ENCODE results near the gene METTL3.
A peak's percentile ranks its signal among the peaks of the same experiment; 100 is the strongest.

The METTL3 gene

DNA sequence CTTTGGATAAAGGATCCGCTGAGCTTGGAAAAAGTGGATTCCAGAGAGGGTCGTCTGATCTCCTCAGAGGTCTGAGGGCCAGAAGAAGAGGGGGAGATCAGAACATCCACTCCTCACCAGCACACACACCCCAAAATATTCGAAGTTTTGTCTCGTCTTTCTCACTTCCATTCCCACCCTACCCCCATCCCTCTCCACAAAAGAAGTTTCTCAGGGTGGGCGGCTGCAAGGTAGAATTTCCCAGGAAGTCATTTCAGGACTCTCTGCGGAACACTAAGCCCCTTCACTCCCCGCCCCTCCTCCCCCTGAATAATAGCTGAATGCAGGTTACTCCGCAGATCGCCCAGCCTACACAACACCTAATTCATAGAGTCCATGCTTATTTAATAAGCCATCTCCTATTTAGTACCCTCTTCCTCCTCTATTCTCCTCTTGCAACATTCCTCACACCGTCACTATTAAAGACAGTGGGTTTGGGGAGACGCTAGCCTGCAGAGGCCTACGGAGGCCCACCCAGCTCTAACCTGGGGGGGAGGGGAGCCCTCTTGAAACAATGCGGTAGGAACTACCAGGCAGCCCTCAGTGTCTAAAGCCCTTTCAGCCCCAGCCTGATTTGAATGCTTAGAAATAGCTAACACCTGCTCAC is 15.7 kb upstream of the METTL3 start:
- Histone ChIP-seq H3K36me3 (ENCODE audit: control insufficient read depth in 4 of 4, insufficient read depth in 4 of 4, low read length in 3 of 4) (peaks cover 0 to 8% (median 0%) of the 10 kb centered on the region in 4 experiments), H3K4me1 (ENCODE audit: control extremely low read depth in 1 of 4, control insufficient read depth in 4 of 4, insufficient read depth in 4 of 4, low read length in 3 of 4) (peaks cover 2 to 22% (median 13%) of the 10 kb centered on the region in 4 experiments), H3K27ac (ENCODE audit: insufficient read depth in 1 of 2, low read depth in 1 of 2, low read length in 2 of 2, poor library complexity in 1 of 2, severe bottlenecking in 2 of 2) (peak overlapping the region in 1 of 2 experiments; percentile 64), H3K9me3 (ENCODE audit: control extremely low read depth in 1 of 5, control insufficient read depth in 4 of 5, insufficient read depth in 2 of 5, low read depth in 1 of 5, low read length in 4 of 5) (no peaks in the 10 kb centered on the region), H3K27me3 (replicated peaks in 2 of 5; ENCODE audit: control insufficient read depth in 4 of 5, insufficient read depth in 5 of 5, low read length in 4 of 5) (peaks cover 0 to 1% (median 0%) of the 10 kb centered on the region in 5 experiments), H3K4me3 (ENCODE audit: control insufficient read depth in 1 of 7, extremely low read depth in 1 of 7, insufficient read depth in 4 of 7, low read depth in 2 of 7, low read length in 6 of 7) (peak overlapping the region; percentile 4 to 89 (median 72))
- DNase-seq: peak in 2 of 3 donors; percentile 32 to 50
- POLR2A ChIA-PET: interaction anchor here (1.6 to 1.7 kb wide), 2 partner anchors 15 to 29 kb away, joined by 3 to 5 read pairs; partner anchors contain the start of gene METTL3
- CTCF ChIA-PET: interaction anchor here (1.0 to 1.5 kb wide), 6 partner anchors 12 to 45 kb away, joined by 3 to 7 read pairs (median 4); partner anchors contain the start of gene METTL3
- WGBS (ENCODE audit: insufficient coverage): 5% methylated on average over 10 of the region's 13 CpGs

DNA sequence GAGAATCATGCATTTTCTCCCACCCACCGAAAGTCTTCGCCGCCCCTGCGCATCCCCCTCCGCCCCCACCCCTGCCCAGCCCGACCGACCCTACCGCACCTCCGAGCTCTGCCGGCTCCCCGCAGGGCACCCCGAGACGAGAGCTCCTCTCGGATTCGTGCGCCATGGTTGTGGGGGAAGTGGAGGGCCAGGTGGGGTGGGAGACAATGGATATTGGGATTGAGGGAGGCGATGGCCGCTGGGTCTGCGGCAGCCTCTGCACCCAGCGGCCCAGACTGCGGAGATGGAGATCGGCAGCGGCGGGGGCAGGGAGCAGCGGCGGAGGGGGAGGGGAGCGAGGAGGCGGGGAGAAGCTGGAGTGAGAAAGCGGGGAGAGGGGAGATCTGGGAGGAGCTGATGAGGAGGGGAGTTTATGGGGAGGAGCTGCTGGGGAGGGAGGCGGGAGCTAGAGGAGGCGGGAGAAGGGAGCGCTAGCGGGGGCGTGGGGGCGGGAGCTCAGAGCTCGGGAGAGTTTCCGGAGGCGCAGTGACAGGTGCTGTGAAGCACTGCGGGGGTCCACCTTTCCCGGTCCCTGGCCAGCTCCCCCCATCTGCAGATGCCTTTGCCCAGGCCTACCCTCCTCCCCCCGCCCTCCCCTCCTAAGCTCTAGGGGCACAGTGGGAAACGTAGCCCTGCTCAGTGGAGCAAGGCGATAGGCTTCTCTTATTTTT is 15.0 kb upstream of the METTL3 start, which contains the start of gene SALL2:
TSS of gene SALL2 (minus strand) at position 385 of the 710 bp plus-strand sequence. CDS start at position 166, 219 bp downstream.
- POLR2A ChIA-PET: interaction anchor here (1.6 to 1.7 kb wide), 2 partner anchors 15 to 28 kb away, joined by 3 to 5 read pairs; partner anchors contain the start of gene METTL3
- WGBS (ENCODE audit: insufficient coverage): 0% methylated on average over 11 of the region's 43 CpGs
- CTCF ChIA-PET: interaction anchor here (1.0 to 1.5 kb wide), 6 partner anchors 12 to 45 kb away, joined by 3 to 7 read pairs (median 4); partner anchors contain the start of gene METTL3
- peaks cover 0 to 8% (median 0%) of the 10 kb centered on the region in 4 experiments for H3K36me3 ChIP-seq (ENCODE audit: control insufficient read depth in 4 of 4, insufficient read depth in 4 of 4, low read length in 3 of 4)
- peaks cover 0 to 1% (median 0%) of the 10 kb centered on the region in 5 experiments for H3K27me3 ChIP-seq (replicated peaks in 2 of 5; ENCODE audit: control insufficient read depth in 4 of 5, insufficient read depth in 5 of 5, low read length in 4 of 5)
- no peaks in the 10 kb centered on the region for H3K9me3 ChIP-seq (ENCODE audit: control extremely low read depth in 1 of 5, control insufficient read depth in 4 of 5, insufficient read depth in 2 of 5, low read depth in 1 of 5, low read length in 4 of 5)
- peak within 1 kb of the TSS; percentile 23 to 89 (median 72) for H3K4me3 ChIP-seq (ENCODE audit: control insufficient read depth in 1 of 7, extremely low read depth in 1 of 7, insufficient read depth in 4 of 7, low read depth in 2 of 7, low read length in 6 of 7)
- DNase-seq: peak; percentile 50 to 76 (median 71)
- H3K27ac ChIP-seq (ENCODE audit: insufficient read depth in 1 of 2, low read depth in 1 of 2, low read length in 2 of 2, poor library complexity in 1 of 2, severe bottlenecking in 2 of 2): peak within 1 kb of the TSS in 1 of 2 experiments; percentile 64
- H3K4me1 ChIP-seq (ENCODE audit: control extremely low read depth in 1 of 4, control insufficient read depth in 4 of 4, insufficient read depth in 4 of 4, low read length in 3 of 4): peaks cover 2 to 22% (median 13%) of the 10 kb centered on the region in 4 experiments

DNA sequence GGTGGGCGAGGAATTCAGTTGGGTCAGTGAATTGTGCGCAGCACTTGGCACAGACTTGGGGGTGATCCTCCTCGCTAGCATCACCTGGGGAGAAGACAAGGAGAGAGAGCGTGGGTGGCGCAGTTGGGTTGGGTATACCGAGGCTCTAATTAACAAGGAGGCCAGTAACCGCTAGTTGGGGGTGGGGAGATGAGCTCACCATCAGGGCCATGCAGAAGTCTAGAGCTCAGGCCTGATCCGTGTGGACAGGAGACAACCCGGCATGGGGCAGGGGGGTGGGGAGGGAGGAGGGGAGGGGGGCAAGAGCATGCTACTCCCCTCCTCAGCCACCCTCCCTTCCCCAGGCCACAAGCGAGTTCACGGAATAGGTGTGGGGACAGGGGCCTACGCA is 14.4 kb upstream of the METTL3 start:
- peak overlapping the region in 5 of 7 experiments; percentile 67 to 89 (median 79) for H3K4me3 ChIP-seq (ENCODE audit: control insufficient read depth in 1 of 7, extremely low read depth in 1 of 7, insufficient read depth in 4 of 7, low read depth in 2 of 7, low read length in 6 of 7)
- H3K4me1 ChIP-seq (ENCODE audit: control extremely low read depth in 1 of 4, control insufficient read depth in 4 of 4, insufficient read depth in 4 of 4, low read length in 3 of 4): peaks cover 2 to 22% (median 13%) of the 10 kb centered on the region in 4 experiments
- H3K9me3 ChIP-seq (ENCODE audit: control extremely low read depth in 1 of 5, control insufficient read depth in 4 of 5, insufficient read depth in 2 of 5, low read depth in 1 of 5, low read length in 4 of 5): no peaks in the 10 kb centered on the region
- 90% methylated on average over 3 of the region's 12 CpGs for WGBS (ENCODE audit: insufficient coverage)
- ChIA-PET CTCF (interaction anchor here (1.1 to 1.4 kb wide), 3 partner anchors 24 to 30 kb away, joined by 3 to 7 read pairs (median 4); no protein-coding TSS in a partner anchor), POLR2A (interaction anchor here (1.6 to 1.7 kb wide), 2 partner anchors 14 to 28 kb away, joined by 3 to 5 read pairs; partner anchors contain the start of gene METTL3)
- peaks cover 0 to 1% (median 0%) of the 10 kb centered on the region in 5 experiments for H3K27me3 ChIP-seq (replicated peaks in 2 of 5; ENCODE audit: control insufficient read depth in 4 of 5, insufficient read depth in 5 of 5, low read length in 4 of 5)
- H3K36me3 ChIP-seq (ENCODE audit: control insufficient read depth in 4 of 4, insufficient read depth in 4 of 4, low read length in 3 of 4): peaks cover 0 to 8% (median 0%) of the 10 kb centered on the region in 4 experiments
- no peak for DNase-seq
- H3K27ac ChIP-seq (ENCODE audit: insufficient read depth in 1 of 2, low read depth in 1 of 2, low read length in 2 of 2, poor library complexity in 1 of 2, severe bottlenecking in 2 of 2): no peak overlapping the region

DNA sequence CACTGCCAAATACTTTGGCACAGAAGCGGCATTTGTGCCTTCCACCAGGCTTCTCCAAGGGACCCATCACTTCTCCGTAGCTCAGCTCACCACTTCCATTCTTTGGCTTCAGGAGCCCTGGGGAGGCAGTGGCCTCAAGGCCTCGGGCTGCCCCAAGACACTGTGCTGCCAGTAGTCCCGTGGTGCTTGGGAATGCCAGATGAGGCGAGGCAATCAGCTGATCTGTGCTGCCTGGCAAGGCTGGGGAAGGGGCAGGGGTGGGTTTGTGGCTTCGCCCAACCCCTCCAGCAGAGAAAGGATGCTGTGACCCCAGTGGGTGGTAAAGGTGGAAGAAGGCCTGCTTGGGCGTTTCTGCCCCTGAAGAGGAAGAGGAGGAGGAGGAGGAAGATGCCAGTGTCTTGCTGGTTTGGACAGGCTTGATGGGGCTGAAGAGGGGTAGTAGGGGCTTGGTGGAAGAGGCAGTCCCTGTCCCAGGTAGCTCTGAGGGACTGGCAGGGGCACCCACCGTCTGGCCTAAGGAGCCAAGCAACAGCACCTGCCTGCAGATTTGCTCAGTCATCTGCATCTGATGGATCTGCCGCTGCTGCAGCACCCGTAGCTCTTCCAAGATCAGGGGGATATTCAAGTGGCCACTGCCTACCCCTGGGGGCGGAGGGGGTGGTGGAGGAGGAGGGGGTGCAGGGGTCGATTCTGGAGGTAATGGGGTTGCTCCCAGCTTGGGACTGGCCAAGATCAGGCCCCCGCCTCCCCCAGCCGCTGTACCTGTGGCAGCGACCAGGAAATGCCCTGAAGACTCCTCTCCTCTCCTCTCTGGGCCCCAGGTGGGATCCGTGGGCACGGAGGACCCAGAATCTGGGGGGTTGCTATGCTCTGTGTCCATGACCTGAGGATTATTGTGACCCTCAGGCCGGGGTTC is 13.7 kb upstream of the METTL3 start:
- CTCF ChIA-PET: no interaction called here
- Histone ChIP-seq H3K4me3 (ENCODE audit: control insufficient read depth in 1 of 7, extremely low read depth in 1 of 7, insufficient read depth in 4 of 7, low read depth in 2 of 7, low read length in 6 of 7) (peak overlapping the region in 2 of 7 experiments; percentile 16 to 72), H3K27ac (ENCODE audit: insufficient read depth in 1 of 2, low read depth in 1 of 2, low read length in 2 of 2, poor library complexity in 1 of 2, severe bottlenecking in 2 of 2) (no peak overlapping the region), H3K9me3 (ENCODE audit: control extremely low read depth in 1 of 5, control insufficient read depth in 4 of 5, insufficient read depth in 2 of 5, low read depth in 1 of 5, low read length in 4 of 5) (no peaks in the 10 kb centered on the region), H3K4me1 (ENCODE audit: control extremely low read depth in 1 of 4, control insufficient read depth in 4 of 4, insufficient read depth in 4 of 4, low read length in 3 of 4) (peaks cover 2 to 22% (median 13%) of the 10 kb centered on the region in 4 experiments), H3K27me3 (replicated peaks in 2 of 5; ENCODE audit: control insufficient read depth in 4 of 5, insufficient read depth in 5 of 5, low read length in 4 of 5) (peaks cover 0 to 1% (median 0%) of the 10 kb centered on the region in 5 experiments), H3K36me3 (ENCODE audit: control insufficient read depth in 4 of 4, insufficient read depth in 4 of 4, low read length in 3 of 4) (peaks cover 0 to 8% (median 0%) of the 10 kb centered on the region in 4 experiments)
- POLR2A ChIA-PET: no interaction called here
- no peak for DNase-seq
- 96% methylated on average over 13 of the region's 18 CpGs for WGBS (ENCODE audit: insufficient coverage)

DNA sequence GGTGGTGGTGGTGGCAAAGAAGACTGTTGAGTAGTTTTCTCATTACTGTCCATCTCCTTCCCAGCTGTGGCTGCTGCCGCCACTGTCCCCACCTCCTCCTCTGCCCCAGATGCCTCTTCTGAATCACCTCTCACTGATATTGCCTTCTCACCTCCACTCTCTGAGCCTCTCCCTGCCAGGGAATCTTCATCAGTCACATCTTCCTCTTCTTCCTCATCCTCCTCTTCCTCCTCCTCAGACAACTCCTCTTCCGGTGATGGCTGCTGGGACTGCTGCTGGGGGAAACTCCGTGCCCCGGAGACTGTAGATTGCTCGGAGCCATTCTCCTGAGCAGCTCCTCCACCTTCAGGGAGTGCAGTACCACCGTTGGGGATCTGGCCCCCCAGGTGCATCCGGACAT is 12.1 kb upstream of the METTL3 start:
- Histone ChIP-seq H3K4me3 (ENCODE audit: control insufficient read depth in 1 of 7, extremely low read depth in 1 of 7, insufficient read depth in 4 of 7, low read depth in 2 of 7, low read length in 6 of 7) (no peak overlapping the region), H3K4me1 (ENCODE audit: control extremely low read depth in 1 of 4, control insufficient read depth in 4 of 4, insufficient read depth in 4 of 4, low read length in 3 of 4) (peaks cover 2 to 17% (median 13%) of the 10 kb centered on the region in 4 experiments), H3K36me3 (ENCODE audit: control insufficient read depth in 4 of 4, insufficient read depth in 4 of 4, low read length in 3 of 4) (peaks cover 0 to 8% (median 0%) of the 10 kb centered on the region in 4 experiments), H3K27ac (ENCODE audit: insufficient read depth in 1 of 2, low read depth in 1 of 2, low read length in 2 of 2, poor library complexity in 1 of 2, severe bottlenecking in 2 of 2) (no peak overlapping the region), H3K27me3 (replicated peaks in 2 of 5; ENCODE audit: control insufficient read depth in 4 of 5, insufficient read depth in 5 of 5, low read length in 4 of 5) (peaks cover 0 to 1% (median 0%) of the 10 kb centered on the region in 5 experiments), H3K9me3 (ENCODE audit: control extremely low read depth in 1 of 5, control insufficient read depth in 4 of 5, insufficient read depth in 2 of 5, low read depth in 1 of 5, low read length in 4 of 5) (no peaks in the 10 kb centered on the region)
- POLR2A ChIA-PET: no interaction called here
- DNase-seq: no peak
- 90% methylated on average over 7 of the region's 7 CpGs for WGBS (ENCODE audit: insufficient coverage)
- CTCF ChIA-PET: interaction anchor here (0.6 to 1.2 kb wide), 3 partner anchors 10 to 42 kb away, joined by 3 to 6 read pairs (median 4); partner anchors contain the start of gene METTL3

DNA sequence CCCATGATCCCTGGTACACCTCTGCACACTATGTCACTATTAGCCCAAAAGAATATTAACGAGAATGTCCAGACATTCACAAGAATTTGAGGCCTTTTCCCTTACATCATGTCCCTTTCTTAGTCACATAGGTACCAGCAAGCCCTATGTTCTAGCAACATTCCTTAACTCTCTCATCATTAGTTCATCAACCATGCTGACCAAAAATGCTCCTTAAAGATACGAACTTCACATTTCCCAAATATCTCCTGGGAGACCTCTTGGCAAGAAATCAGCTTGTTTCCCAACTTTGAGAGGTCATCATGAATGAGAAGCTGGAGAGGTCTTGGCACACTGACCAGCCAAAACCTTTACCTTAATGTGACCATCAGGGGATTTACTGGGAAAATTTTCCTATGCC is 10.4 kb upstream of the METTL3 start:
- ChIA-PET CTCF (interaction anchor here (0.7 to 2.4 kb wide), 2 partner anchors 10 to 18 kb away, joined by 3 to 11 read pairs; partner anchors contain the start of gene METTL3), POLR2A (no interaction called here)
- peaks cover 0 to 8% (median 0%) of the 10 kb centered on the region in 4 experiments for H3K36me3 ChIP-seq (ENCODE audit: control insufficient read depth in 4 of 4, insufficient read depth in 4 of 4, low read length in 3 of 4)
- H3K9me3 ChIP-seq (ENCODE audit: control extremely low read depth in 1 of 5, control insufficient read depth in 4 of 5, insufficient read depth in 2 of 5, low read depth in 1 of 5, low read length in 4 of 5): no peaks in the 10 kb centered on the region
- no peak for DNase-seq
- H3K27me3 ChIP-seq (replicated peaks in 2 of 5; ENCODE audit: control insufficient read depth in 4 of 5, insufficient read depth in 5 of 5, low read length in 4 of 5): peaks cover 0 to 1% (median 0%) of the 10 kb centered on the region in 5 experiments
- no peak overlapping the region for H3K27ac ChIP-seq (ENCODE audit: insufficient read depth in 1 of 2, low read depth in 1 of 2, low read length in 2 of 2, poor library complexity in 1 of 2, severe bottlenecking in 2 of 2)
- 86% methylated on average over 1 of the region's 2 CpGs for WGBS (ENCODE audit: insufficient coverage)
- H3K4me1 ChIP-seq (ENCODE audit: control extremely low read depth in 1 of 4, control insufficient read depth in 4 of 4, insufficient read depth in 4 of 4, low read length in 3 of 4): peaks cover 0 to 3% (median 2%) of the 10 kb centered on the region in 4 experiments
- no peak overlapping the region for H3K4me3 ChIP-seq (ENCODE audit: control insufficient read depth in 1 of 7, extremely low read depth in 1 of 7, insufficient read depth in 4 of 7, low read depth in 2 of 7, low read length in 6 of 7)
